Erythroblast (primary cell): Measurements from ENCODE around the gene ACSL4.
"Not testable (repeated sequence)": the region's sequence is repeated elsewhere in the genome, so short reads cannot be mapped to it uniquely, and the experiment has no call there.

Experiments used
- GATA1 ChIP-seq: IDR thresholded peaks from 2 replicates; pipeline ENCODE4 v1.6.1; 2011; ENCODE audit warnings: low read depth, mild to moderate bottlenecking, control low read depth, low read length, moderate library complexity
- POLR2A ChIP-seq: IDR thresholded peaks from 2 replicates; pipeline ENCODE4 v1.6.1; 2011; ENCODE audit warnings: mild to moderate bottlenecking, low read length

DNA sequence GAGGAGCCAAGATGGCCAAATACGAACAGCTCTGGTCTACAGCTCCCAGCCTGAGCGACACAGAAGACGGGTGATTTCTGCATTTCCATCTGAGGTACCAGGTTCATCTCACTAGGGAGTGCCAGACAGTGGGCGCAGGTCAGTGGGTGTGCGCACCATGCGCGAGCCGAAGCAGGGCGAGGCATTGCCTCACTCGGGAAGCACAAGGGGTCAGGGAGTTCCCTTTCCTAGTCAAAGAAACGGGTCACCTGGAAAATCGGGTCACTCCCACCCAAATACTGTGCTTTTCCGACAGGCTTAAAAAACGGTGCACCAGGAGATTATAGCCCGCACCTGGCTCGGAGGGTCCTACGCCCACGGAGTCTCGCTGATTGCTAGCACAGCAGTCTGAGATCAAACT, 88.4 kb downstream of the ACSL4 start:
- not testable (repeated sequence) for TF ChIP-seq POLR2A, GATA1
